ENCODE results near the gene TRAP1.
A peak's percentile ranks its signal among the peaks of the same experiment; 100 is the strongest.

The TRAP1 gene

GRCh38 chr16:3717235-3718018 is at the start of gene TRAP1:
TRAP1 (minus strand) TSS chr16:3717524; CDS start chr16:3717508, 16 bp downstream.
- DNase-seq (ENCODE audit: low spot score), result peak; percentile 91

GRCh38 chr16:3766177-3766576 is 48.9 kb upstream of the TRAP1 start:
- DNase-seq (ENCODE audit: low spot score), result no peak

DNA sequence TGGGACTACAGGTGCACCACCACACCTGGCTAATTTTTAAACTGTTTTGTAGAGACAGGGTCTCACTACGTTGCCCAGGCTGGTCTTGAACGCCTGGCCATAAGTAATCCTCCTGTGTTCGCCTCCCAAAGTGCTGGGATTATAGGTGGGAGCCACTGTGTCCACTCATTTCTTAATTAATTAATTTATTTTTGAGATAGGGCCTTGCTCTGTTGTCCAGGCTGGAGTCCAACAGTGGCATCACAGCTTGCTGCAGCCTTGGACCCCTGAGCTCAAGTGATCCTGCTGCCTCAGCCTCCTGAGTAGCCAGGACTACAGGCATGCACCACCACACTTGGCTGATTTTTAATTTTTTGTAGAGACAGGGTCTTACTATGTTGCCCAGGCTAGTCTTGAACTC is 47.1 kb upstream of the TRAP1 start:
- DNase-seq (ENCODE audit: low spot score), result no peak

GRCh38 chr16:3762107-3762750 is 44.9 kb upstream of the TRAP1 start:
- no peak for DNase-seq (ENCODE audit: low spot score)

GRCh38 chr16:3761375-3762106 is 44.2 kb upstream of the TRAP1 start:
- no peak for DNase-seq (ENCODE audit: low spot score)

DNA sequence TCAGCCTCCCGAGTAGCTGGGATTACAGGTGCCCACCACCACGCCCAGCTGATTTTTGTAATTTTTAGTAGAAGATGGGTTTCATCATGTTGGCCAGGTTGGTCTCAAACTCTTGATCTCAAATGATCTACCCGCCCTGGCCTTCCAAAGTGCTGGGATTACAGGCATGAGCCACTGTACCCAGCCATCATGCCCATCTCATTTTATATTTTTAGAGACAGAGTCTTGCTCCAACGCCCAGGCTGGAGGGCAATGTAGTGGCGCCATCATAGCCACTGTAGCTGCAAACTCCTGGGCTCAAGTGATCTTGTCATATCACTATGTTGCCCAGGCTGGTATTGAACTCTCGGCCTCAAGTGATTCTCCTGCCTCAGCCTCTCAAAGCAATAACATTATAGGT is 43.2 kb upstream of the TRAP1 start:
- DNase-seq (ENCODE audit: low spot score), result no peak

DNA sequence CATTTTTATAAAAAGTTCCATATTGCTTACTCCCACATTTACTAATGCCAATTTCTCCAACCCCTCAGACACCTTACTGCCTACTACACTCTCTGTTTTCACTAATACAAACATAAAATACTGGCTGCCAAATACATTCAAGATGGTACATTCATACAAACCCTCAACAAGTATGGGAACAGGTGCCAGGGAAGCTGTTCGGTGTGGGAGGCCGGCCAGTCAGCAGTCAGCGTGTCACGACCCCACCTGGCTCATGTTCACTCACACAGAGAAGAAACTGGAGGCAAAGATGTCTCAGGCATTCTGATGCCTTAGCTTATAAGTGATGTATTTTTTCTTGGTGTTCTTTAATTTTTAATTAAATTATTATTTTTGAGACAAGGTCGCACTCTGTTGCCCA is 42.4 kb upstream of the TRAP1 start:
- DNase-seq (ENCODE audit: low spot score), result no peak

GRCh38 chr16:3756113-3756512 is 38.8 kb upstream of the TRAP1 start:
- DNase-seq (ENCODE audit: low spot score), result no peak

DNA sequence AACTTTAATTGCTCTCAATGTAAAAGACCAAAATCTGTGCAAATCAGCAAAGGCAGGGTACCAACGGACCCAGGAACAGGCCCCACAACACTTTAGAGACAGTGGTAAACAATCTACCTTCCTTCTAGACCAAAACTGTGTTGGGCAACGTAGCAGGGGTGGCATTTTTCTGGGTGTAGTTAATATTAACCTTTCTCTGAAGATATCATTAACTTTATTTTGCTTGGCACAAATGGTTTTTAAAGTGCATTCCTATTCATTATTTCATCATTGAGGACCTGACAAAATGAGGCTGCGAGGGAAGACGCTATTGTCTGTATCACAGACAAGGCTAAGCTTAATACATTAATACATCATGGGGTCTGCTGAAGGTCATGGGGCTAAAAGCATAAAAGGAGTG is 37.9 kb upstream of the TRAP1 start:
- no peak for DNase-seq (ENCODE audit: low spot score)

DNA sequence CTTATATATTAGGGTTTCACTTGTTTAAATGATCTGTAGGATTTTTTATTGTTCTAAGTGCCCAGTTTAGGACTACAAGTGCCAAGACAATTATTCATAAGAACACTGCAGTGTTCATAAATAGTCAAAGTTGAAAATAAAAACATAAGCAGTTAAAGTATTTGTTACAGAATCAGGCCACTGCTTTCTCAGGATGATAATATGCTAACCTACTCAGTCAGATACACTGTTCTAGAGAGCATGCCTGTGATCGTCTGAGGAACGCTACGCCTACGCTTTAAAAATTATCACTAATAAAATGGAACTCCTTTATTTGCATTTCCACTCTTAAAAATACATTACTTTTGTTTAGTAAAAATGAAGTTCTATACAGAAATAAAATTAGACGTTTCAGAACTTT is 37.4 kb upstream of the TRAP1 start:
- no peak for DNase-seq (ENCODE audit: low spot score)

GRCh38 chr16:3754081-3754703 is 36.9 kb upstream of the TRAP1 start:
- DNase-seq (ENCODE audit: low spot score), result no peak

DNA sequence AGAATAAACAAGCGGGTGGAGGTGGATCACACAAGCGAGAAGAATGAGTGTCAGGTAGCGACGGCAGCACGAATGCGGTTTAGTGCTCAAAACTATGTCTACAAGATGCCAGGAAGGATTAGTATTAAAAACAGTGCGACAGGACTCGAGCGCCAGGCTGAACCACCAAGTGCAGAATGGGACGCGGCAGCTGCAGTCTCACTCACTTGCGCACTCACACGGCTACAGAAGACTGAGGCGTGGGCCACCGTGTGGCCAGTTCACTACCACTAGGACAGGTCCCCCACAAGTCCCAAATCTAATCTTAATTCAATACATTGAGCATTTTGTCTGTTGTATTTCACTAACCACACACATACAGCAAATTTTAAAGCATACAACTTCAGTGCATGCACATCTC is 35.7 kb upstream of the TRAP1 start:
- no peak for DNase-seq (ENCODE audit: low spot score)

DNA sequence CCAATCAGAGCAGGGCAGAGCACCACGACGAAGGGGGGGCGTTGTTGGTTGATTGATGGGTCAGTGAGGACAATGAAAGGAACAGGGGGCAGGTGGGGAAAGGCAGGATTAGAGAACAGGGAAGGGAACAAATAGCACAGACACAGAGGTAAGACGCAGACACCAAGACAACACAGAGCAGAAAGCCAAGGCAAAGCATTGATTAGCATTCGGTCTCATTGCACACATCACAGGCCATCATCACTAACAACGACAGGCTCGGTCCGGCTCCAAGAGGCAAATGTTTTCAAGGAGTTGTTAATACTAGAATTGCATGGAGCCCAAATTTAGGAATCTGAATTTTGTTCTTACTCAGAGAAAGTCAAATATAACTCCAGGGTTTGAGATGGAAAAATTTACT is 34.6 kb upstream of the TRAP1 start:
- no peak for DNase-seq (ENCODE audit: low spot score)

DNA sequence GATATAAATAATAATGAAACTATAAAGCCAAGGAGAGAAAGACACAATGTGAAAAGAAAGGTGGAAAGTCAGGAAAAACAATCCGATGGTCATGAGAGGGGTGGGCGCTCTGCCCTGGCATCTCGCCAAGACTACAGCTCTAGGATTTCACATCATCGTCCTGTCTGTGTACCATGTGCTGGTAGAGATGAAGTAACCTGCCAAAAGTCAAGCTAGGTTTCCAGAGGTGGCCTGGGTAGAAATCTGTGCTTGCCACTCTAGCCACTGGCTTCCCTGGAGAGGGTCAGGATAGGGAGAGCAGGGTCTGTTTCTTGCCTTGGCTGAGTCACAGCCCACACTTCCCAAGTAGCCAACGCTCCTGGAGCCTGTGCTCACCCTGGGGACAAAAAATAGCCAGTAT is 31.0 kb upstream of the TRAP1 start:
- no peak for DNase-seq (ENCODE audit: low spot score)

- DNase-seq (ENCODE audit: low spot score), result no peak
Measured at GRCh38 chr16:3745751-3746355, 28.5 kb upstream of the TRAP1 start.

- DNase-seq (ENCODE audit: low spot score), result no peak
Measured at GRCh38 chr16:3744018-3744417, 26.7 kb upstream of the TRAP1 start.

GRCh38 chr16:3740934-3741333 is 23.6 kb upstream of the TRAP1 start:
- DNase-seq (ENCODE audit: low spot score), result no peak

DNA sequence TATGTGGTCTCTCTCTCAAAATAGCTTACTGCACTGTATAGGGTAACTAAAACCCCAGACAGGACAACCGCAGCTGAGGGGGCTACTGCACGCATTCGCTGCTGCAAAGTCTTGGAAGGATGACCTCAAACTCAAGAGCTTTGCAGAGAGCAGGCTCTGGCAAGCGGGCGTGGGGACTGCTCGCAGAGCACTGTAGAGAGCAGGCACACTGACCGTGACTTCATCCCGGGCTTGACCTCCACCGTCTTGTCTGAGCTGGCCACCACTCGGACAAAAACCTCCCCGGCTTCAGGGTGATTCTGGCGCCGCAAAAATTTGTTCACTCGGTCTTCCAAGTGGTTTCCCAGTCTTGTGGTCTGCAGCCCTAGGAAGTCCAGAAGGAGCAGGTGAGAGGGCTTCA is 22.9 kb upstream of the TRAP1 start:
- no peak for DNase-seq (ENCODE audit: low spot score)

- DNase-seq (ENCODE audit: low spot score), result no peak
Measured at GRCh38 chr16:3739636-3740035, 22.3 kb upstream of the TRAP1 start.

- DNase-seq (ENCODE audit: low spot score), result no peak
Measured at GRCh38 chr16:3738541-3738940, 21.2 kb upstream of the TRAP1 start.

DNA sequence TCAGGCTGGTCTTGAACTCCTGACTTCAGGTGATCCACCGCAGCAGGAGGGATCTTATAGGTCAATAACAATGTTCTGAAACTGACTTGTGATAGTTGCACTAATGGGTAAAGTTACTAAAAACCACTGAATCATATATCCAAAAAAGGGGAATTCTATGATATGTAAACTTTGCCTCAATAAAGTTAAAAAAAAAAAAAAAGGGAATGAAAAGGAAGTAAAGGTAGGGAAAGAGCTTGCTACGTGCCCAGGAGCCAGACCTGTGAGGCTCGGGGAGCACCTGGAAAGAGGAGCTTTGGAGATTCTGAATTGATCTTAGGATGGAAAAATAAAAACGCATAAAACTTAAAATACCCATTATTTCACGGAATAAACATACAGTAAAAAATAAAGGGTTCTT is 20.8 kb upstream of the TRAP1 start:
- DNase-seq (ENCODE audit: low spot score), result no peak

DNA sequence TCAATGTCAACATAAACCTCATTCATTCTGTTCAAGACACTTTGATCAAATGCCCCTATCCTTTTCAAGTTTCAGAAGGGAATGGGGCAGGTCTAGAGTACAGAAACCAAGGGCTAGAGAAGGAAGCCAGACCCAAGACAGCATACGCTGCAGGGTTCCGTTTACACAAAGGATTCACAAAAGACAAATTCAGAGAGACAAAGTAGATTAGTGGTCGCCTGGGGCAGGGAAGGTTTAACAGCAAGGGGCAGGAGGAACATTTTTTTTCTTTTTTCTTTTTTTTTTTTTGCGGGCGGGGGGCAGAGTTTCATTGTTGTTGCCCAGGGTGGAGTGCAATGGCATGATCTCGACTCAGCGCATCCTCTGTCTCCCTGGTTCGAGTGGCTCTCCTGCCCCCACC is 19.9 kb upstream of the TRAP1 start:
- DNase-seq (ENCODE audit: low spot score), result no peak

Data from CD4-positive, alpha-beta T cell treated with Interleukin-15 for 4 hours (primary cell).